Stimulated activated CD8-positive, alpha-beta memory T cell treated with anti-CD3 and anti-CD28 coated beads, Interleukin-15, amount 100 ng/mL, for 1 hour (primary cell): ENCODE results near the gene RUSC2.
"Not testable (repeated sequence)": the region's sequence is repeated elsewhere in the genome, so short reads cannot be mapped to it uniquely, and the experiment has no call there.

Source experiments
- DNase-seq: peaks from one replicate; pipeline ENCODE4 v3.0.0-alpha.2; 2020; ENCODE audit warnings: low read depth

The RUSC2 gene

DNA sequence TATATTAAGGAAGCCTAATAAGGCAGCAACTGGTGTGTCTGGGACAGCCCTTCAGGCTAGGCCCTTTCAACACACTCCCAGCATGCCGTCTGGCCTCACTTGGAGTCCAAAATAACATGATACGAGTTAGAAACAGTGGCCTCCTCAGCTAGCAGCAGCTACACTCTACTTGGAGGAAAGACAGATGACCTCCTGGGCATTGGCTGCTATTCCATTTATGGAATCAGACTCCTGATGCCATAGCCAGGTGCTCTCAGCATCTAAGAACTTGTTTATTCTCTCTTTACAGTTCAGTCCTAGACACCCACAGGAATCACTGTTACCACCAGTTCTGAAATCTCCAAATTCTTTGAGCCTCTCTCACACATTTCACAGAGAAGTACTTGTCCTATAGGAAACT, 31.8 kb downstream of the RUSC2 start:
- no peak for DNase-seq

GRCh38 chr9:35522187-35522586, 32.3 kb downstream of the RUSC2 start:
- no peak for DNase-seq

- DNase-seq: no peak
Observed at GRCh38 chr9:35522700-35523099, 32.8 kb downstream of the RUSC2 start.

DNA sequence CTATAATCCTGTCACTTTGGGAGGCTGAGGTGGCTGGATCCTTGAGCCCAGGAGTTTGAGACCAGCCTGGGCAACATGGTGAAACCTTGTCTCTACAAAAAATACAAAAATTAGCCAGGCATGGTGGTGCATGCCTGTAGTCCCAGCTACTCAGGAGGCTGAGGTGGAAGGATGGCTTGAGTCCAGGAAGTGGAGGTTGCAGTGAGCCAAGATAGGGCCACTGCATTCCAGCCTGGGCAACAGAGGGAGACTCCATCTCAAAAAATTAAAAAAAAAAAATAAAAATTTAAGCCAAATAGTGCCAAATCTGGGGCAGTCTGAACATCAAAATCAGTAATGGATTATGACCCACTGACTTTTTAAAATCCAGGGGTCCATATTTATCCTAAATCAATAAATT, 33.6 kb downstream of the RUSC2 start:
- DNase-seq: not testable (repeated sequence)

DNA sequence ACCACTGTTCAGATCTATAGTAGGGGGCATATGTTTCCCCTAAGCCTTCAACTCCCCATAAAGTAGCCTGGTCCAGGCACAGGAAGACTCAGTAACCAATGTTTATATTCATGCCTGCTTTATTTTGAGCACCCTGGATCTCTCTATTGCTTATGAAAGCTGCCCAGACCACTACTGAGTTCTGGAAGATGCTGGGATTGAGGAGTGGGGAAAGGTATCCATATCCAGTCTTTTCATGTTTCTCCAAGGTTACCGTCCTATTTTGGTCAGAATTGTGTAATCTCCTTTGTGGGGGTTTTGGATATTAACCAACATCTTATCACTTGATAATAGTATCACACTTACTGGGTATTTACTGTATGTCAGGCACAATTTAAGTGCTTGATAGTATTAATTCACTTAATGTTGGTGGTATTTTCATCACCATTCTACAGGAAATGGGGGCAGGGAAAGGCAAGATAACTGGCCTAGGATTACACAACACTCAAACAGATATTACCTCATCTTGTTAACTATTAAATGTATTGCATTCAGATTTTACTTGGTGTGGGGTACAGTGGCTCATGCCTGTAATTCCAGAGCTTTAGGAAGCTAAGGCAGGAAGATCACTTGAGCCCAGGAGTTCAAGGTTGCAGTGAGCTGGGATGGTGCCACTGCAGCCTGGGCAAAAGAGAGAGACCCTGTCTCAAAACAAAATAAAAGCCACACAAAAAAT, 36.3 kb downstream of the RUSC2 start:
- DNase-seq: no peak

DNA sequence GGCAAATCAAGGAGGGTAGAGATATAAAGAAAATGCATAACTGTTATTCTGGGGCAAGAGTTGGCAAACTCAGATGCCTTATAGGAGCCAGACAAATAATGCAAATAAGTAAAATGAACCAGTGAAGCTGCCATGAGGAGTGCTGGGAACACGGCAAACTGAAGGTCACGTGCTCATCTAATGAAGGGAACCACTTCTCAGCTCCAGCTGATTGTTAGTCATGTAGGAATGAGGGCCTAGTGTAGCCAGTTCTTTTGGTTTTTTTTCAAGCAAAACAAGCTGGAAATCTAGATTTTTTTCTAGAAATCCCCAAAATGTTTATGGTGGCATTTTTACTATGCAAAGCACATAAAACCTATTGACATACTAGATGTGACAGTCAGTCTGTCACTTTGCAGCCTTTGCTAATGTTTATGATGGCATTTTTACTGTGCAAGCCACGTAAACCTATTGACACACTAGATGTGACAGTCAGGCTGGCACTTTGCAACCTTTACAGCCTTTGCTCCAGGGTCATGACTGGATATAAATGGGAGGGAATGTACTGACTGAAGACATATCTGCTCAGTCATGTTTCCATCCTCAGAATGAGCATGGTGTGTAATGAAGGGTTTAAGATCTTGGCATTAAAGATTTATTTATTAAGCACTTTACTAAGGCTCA, 39.4 kb downstream of the RUSC2 start:
- DNase-seq: no peak

GRCh38 chr9:35533398-35533797, 43.5 kb downstream of the RUSC2 start:
- DNase-seq: no peak

GRCh38 chr9:35534921-35535320, 45.0 kb downstream of the RUSC2 start:
- DNase-seq: not testable (repeated sequence)

- DNase-seq: no peak
Observed at GRCh38 chr9:35537913-35538312, 48.0 kb downstream of the RUSC2 start.

DNA sequence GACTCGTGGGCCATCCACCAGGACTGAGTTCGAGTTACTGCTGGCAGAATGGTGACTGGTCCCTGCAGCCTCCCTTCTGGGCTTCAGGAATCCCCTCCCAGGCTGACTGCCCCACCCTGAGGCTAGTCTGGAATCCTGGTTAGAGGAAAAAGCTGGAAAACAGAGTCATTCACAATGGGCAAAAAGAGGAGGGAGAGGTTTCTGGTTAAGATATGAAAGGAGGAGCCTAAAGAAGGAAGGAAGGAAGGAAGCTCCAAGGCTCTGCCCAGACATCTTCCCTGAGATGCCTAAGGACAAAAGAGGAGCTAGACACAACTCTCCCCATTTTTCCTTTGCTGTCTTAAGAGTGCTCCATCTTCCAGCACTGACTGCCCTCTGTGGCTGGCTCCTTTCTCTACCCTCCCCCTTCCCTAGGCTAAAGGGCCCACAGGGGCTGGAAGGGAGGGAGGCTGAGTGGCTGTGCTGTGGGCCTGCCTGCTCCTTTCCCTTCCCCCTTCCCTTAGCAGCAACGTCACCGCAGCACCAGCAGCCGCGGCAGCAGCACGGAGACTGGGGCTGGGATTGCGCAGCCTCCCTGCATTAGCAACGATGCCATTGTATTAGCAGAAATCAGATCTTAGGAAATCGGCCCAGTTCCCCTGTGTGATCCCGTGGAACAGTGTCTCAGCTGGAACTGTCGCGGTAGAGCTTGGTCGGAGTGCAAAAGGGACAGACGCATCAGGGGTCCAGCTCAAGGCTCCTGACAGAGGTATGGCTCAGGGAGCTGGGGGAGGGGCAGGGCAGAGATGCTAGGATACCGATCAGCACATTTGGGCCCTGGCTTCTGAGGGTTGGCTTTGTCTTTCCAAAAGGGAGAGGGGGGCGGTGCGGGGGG, 48.7 kb downstream of the RUSC2 start:
- no peak for DNase-seq
